ENCODE measurements around the gene ZNF490. TPM values are rescaled to one million over a fixed set of nuclear protein-coding genes. Genes with fewer than 3 reads are reported as not detected.

Gene ZNF490
- total and polyA plus RNA-seq, 2 of the 4 experiments (the other 2 are of a cell fraction): 1.7 to 9.0 TPM

DNA sequence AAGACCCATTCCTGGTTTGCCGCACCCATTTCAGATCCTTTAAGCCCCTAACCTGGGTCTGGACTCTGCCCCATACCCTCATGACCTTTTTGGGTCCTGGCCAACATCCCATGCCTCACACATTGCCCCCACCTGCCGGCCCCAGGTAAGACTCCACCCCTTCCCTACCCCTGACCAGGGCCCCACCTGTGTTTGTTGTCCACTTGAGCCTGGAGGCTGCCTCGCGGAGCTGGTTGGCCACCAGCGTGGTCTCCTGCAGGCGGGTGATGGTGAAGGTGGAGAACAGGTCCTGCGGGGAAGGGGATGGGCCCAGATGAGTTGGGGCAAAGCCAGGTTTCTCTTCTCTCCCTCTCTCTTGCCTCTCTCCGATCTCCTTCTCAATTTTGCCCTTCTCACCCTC lies 36.4 kb upstream of the ZNF490 start:
- ATAC-seq (ENCODE audit: low read depth) (no peak), DNase-seq (no peak)
- in situ Hi-C loops (cut with MboI; ENCODE audit: low sequenced_read_pairs) (no loop called here), dilution Hi-C loops (cut with HindIII; ENCODE audit: low sequenced_read_pairs, unreplicated experiment) (no loop called here), intact Hi-C loops (cut with micrococcal nuclease) (no loop called here)
- Histone ChIP-seq H3K4me1 (ENCODE audit: control insufficient read depth, insufficient read depth, low read length) (0 out of 2 replicates have a peak, but pooled peaks cover 2% of the 10 kb centered on the region), H4K5ac (ENCODE audit: low read depth, low read length) (no peak overlapping the region), H2AK9ac (replicated peaks; ENCODE audit: low read depth, low read length, poor library complexity) (no peak overlapping the region), H3K79me1 (ENCODE audit: low read depth in 1 of 2, low read length in 2 of 2) (no peaks in the 10 kb centered on the region), H3K14ac (replicated peaks; ENCODE audit: low read depth, low read length) (no peak overlapping the region), H3K4ac (ENCODE audit: low read depth, low read length) (no peak overlapping the region), H3K36me3 (ENCODE audit: control insufficient read depth, insufficient read depth, low read length) (peaks cover 4% of the 10 kb centered on the region; the same call in 1 of the 2 replicates), H2BK120ac (ENCODE audit: low read depth, low read length) (no peak overlapping the region), H3K27ac (ENCODE audit: insufficient read depth, low read length) (no peak overlapping the region), H4K91ac (ENCODE audit: insufficient read depth, low read depth, low read length) (no peak overlapping the region), H2AFZ (replicated peaks; ENCODE audit: low read length, poor library complexity) (no peak overlapping the region), H3K23ac (ENCODE audit: low read depth, low read length) (no peak overlapping the region), H2BK15ac (ENCODE audit: low read depth, low read length) (no peak overlapping the region), H3K4me3 (ENCODE audit: insufficient read depth, low read depth, low read length) (no peak overlapping the region), H3K4me2 (ENCODE audit: low read depth, low read length) (no peak overlapping the region), H3K56ac (ENCODE audit: extremely low read depth, insufficient read depth, low read length) (no peak overlapping the region), H2AK5ac (ENCODE audit: low read depth, low read length) (no peak overlapping the region), H2BK5ac (ENCODE audit: low read depth, low read length, poor library complexity, severe bottlenecking) (no peak overlapping the region), H3K27me3 (ENCODE audit: control insufficient read depth, insufficient read depth, low read length) (no peaks in the 10 kb centered on the region), H3K9ac (ENCODE audit: low read depth, low read length) (no peak overlapping the region), H4K20me1 (ENCODE audit: insufficient read depth, low read length) (no peaks in the 10 kb centered on the region), H3K9me3 (ENCODE audit: control insufficient read depth, insufficient read depth, low read length) (no peaks in the 10 kb centered on the region), H3K9me1 (ENCODE audit: insufficient read depth, low read length) (0 out of 2 replicates have a peak, but pooled peaks cover 3% of the 10 kb centered on the region), H3K18ac (ENCODE audit: low read depth, low read length) (no peak overlapping the region), H2BK20ac (ENCODE audit: low read depth, low read length) (no peak overlapping the region), H4K8ac (ENCODE audit: low read depth in 2 of 2, low read length in 2 of 2) (no peak overlapping the region)
- no peak for TF ChIP-seq CEBPB (IDR thresholded peaks at IDR 0.05; ENCODE audit: low read depth, low read length)
- TF ChIP-seq CHD1 (IDR thresholded peaks at IDR 0.05; ENCODE audit: low read depth, low read length): no peak
- TF ChIP-seq FOS (IDR thresholded peaks at IDR 0.05; ENCODE audit: low read depth, low read length): no peak
- no peak for TF ChIP-seq SMC3 (IDR thresholded peaks at IDR 0.05; ENCODE audit: low read depth, low read length)
- TF ChIP-seq, protein P1, sequence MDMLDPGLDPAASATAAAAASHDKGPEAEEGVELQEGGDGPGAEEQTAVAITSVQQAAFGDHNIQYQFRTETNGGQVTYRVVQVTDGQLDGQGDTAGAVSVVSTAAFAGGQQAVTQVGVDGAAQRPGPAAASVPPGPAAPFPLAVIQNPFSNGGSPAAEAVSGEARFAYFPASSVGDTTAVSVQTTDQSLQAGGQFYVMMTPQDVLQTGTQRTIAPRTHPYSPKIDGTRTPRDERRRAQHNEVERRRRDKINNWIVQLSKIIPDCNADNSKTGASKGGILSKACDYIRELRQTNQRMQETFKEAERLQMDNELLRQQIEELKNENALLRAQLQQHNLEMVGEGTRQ (IDR thresholded peaks at IDR 0.05; ENCODE audit: low read depth, low read length): no peak
- TF ChIP-seq ELK1 (IDR thresholded peaks at IDR 0.05; ENCODE audit: borderline replicate concordance, low read depth, low read length): no peak
- TF ChIP-seq NFE2L2 (IDR thresholded peaks at IDR 0.05; ENCODE audit: low read depth, low read length): no peak
- no peak for TF ChIP-seq MAZ (IDR thresholded peaks at IDR 0.05; ENCODE audit: borderline replicate concordance, low read depth, low read length)
- no peak for TF ChIP-seq RCOR1 (IDR thresholded peaks at IDR 0.05; ENCODE audit: insufficient replicate concordance, low read length)
- no peak for TF ChIP-seq MAFK (IDR thresholded peaks at IDR 0.05; ENCODE audit: low read depth, low read length)
- no peak for TF ChIP-seq BHLHE40 (IDR thresholded peaks at IDR 0.05; ENCODE audit: low read depth, low read length)
- no peak for TF ChIP-seq MXI1 (IDR thresholded peaks at IDR 0.05; ENCODE audit: borderline replicate concordance, low read depth, low read length)
- no peak for TF ChIP-seq RAD21 (IDR thresholded peaks at IDR 0.05; ENCODE audit: low read length)
- no peak for TF ChIP-seq RFX5 (IDR thresholded peaks at IDR 0.05; ENCODE audit: low read depth, low read length)
- TF ChIP-seq, protein P2, sequence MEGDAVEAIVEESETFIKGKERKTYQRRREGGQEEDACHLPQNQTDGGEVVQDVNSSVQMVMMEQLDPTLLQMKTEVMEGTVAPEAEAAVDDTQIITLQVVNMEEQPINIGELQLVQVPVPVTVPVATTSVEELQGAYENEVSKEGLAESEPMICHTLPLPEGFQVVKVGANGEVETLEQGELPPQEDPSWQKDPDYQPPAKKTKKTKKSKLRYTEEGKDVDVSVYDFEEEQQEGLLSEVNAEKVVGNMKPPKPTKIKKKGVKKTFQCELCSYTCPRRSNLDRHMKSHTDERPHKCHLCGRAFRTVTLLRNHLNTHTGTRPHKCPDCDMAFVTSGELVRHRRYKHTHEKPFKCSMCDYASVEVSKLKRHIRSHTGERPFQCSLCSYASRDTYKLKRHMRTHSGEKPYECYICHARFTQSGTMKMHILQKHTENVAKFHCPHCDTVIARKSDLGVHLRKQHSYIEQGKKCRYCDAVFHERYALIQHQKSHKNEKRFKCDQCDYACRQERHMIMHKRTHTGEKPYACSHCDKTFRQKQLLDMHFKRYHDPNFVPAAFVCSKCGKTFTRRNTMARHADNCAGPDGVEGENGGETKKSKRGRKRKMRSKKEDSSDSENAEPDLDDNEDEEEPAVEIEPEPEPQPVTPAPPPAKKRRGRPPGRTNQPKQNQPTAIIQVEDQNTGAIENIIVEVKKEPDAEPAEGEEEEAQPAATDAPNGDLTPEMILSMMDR (conservative IDR thresholded peaks at IDR 0.05; ENCODE audit: low read depth, low read length): no peak
- TF ChIP-seq POLR2A (IDR thresholded peaks at IDR 0.05; ENCODE audit: low read depth, low read length): no peak
- ChIA-PET CTCF (no interaction called here), POLR2A (ENCODE audit: unreplicated experiment) (no interaction called here)
- 70% methylated on average over 2 of the region's 8 CpGs; no CpG with 5 or more reads in 1 of the 2 experiments for WGBS, 2 experiments (ENCODE audit: extremely low coverage in 2 of 2, insufficient read length in 1 of 2)
- no TSS peak for BruUV-seq (replicated peaks)
